Measurements from ENCODE around the gene TENT4A. TPM values are rescaled to one million over a fixed set of nuclear protein-coding genes. Genes with fewer than 3 reads are reported as not detected.

Gene TENT4A
- 17.2 to 27.7 TPM (median 23.9 TPM) in 5 replicates for total RNA-seq (2022; extraction: Qiagen RNA extraction)

DNA sequence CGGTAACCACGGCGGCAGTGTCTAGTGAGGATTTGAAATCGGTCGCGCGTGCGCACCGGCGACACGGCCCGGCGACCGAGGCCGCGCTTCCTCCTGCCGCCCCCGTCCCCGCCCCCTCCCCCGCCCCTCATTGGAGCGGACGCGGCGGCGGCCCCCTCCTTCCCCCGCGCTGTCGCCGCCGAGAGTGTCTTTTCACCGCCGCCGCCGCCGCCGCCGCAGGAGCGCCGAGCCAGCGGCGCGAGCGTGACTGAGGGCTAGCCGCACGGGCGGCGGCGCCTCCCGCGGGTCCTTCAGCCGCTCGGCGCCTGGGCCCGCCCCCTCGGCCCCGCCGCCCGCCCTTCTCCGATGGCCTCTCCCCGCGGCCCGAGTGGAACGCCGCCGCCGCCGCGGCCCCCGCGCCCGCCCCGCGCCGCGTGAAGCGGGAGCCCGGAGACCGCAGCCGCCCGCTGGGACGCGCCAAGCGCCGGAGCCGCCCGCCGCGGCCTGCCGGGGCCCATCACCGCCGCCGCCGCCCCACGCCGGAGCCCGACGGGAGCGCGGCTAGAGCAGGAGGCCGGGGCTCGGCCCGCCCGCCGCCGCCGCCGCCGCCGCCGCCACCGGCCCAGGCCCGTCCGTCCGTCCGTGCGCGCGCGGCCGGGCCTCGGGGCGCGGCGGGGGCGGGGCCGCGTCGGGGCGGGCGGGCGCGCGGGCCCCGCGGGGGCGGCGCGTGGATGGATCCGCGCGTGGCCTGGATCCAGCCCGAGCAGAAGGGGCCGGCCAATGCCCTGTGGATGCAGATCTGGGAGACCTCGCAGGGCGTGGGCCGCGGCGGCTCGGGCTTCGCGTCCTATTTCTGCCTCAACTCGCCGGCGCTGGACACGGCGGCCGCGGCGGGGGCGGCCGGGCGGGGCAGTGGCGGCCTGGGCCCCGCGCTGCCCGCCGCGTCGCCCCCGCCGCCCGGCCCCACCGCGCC lies at the start of gene TENT4A:
TSS of gene TENT4A (plus strand) at position 159 of the 952 bp plus-strand sequence. CDS start at position 711, 552 bp downstream.

Other genes starting within 250 kb of the TENT4A start
- gene NSUN2, start 80.4 kb upstream of the TENT4A start, total RNA-seq (2022; extraction: Qiagen RNA extraction), result 89.5 to 98.4 TPM (median 91.6 TPM) in 5 replicates
- 18.7 to 29.0 TPM (median 27.7 TPM) in 5 replicates for gene SRD5A1, start 80.0 kb upstream of the TENT4A start, total RNA-seq (2022; extraction: Qiagen RNA extraction)